Activated CD4-positive, alpha-beta memory T cell treated with anti-CD3 and anti-CD28 coated beads, Interleukin-2, amount 10 ng/mL, durations not matched to agents 7 days and 5 days (primary cell): ENCODE measurements around the gene HAO2. TPM values are rescaled to one million over a fixed set of nuclear protein-coding genes. Genes with fewer than 3 reads are reported as not detected.

Source experiments
- CTCF ChIA-PET: fragments of 350-600 bp; sonication (Branson Sonifier 250); formaldehyde crosslinking; loops from one replicate; lab custom pipeline; 2021; ENCODE audit warnings: antibody characterized with exemption, inconsistent platforms; lab: Charles Lee
- POLR2A ChIA-PET: fragments of 350-600 bp; sonication (Branson Sonifier 250); formaldehyde crosslinking; loops from one replicate; lab custom pipeline; 2021; ENCODE audit warnings: antibody characterized with exemption; lab: Charles Lee
- DNase-seq: peaks from one replicate; pipeline ENCODE4 v3.0.0-alpha.2; 2020
- H3K27ac Mint-ChIP-seq: one replicate; pipeline ENCODE4 v1.8.0; 2021; ENCODE audit warnings: mild to moderate bottlenecking, mixed read lengths
- H3K27me3 Mint-ChIP-seq: one replicate; pipeline ENCODE4 v1.8.0; 2021; ENCODE audit warnings: mixed read lengths
- H3K36me3 Mint-ChIP-seq: one replicate; pipeline ENCODE4 v1.8.0; 2021; ENCODE audit warnings: low read depth, mixed read lengths
- H3K4me1 Mint-ChIP-seq: one replicate; pipeline ENCODE4 v1.8.0; 2021; ENCODE audit warnings: mixed read lengths
- H3K4me3 Mint-ChIP-seq: one replicate; pipeline ENCODE4 v1.8.0; 2021; ENCODE audit warnings: mild to moderate bottlenecking, mixed read lengths
- H3K9me3 Mint-ChIP-seq: one replicate; pipeline ENCODE4 v1.8.0; 2021; ENCODE audit warnings: mixed read lengths
- total RNA-seq, 2 experiments: library from RNA; stranded (reverse); gene quantifications; one replicate each; pipeline ENCODE4 v1.2.3, GENCODE V29; 2021

HAO2 gene
- total RNA-seq, 2 experiments from 2014 or later = not detected

- no peaks in the 10 kb centered on the region for H3K36me3 Mint-ChIP-seq
These were observed 29.4 kb downstream of the HAO2 start for GRCh38 chr1:119397986-119398385.

DNA sequence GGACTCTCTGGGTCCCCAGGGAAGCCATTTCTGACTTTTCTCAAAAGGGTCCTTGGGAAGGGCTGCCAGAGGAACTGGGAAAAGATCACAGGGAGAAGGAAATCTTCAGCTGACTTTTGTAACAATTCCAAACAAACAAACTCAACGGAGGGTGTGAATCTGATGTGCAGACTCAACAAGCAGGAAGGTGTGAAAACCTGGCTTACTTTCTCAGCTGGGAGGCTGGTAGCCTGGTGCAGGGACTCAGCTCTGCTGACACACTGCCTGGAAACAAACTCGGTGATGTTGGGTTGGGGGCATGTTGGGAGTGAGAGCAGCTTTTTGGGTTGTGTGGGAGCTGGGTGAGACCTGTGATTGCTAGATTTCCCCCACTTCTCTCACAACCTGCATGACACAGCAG, 36.2 kb downstream of the HAO2 start:
- ChIA-PET POLR2A (no interaction called here), CTCF (no interaction called here)
- H3K4me1 Mint-ChIP-seq = no peaks in the 10 kb centered on the region
- no peaks in the 10 kb centered on the region for H3K36me3 Mint-ChIP-seq
- no peak overlapping the region for H3K27ac Mint-ChIP-seq
- no peaks in the 10 kb centered on the region for H3K9me3 Mint-ChIP-seq
- no peak overlapping the region for H3K4me3 Mint-ChIP-seq
- DNase-seq = no peak
- H3K27me3 Mint-ChIP-seq = peaks cover 2% of the 10 kb centered on the region

More at GRCh38 chr1:119397986-119398385, 29.4 kb downstream of the HAO2 start:
- Mint-ChIP-seq H3K27ac (no peak overlapping the region), H3K27me3 (peaks cover 1% of the 10 kb centered on the region), H3K9me3 (no peaks in the 10 kb centered on the region), H3K4me3 (no peak overlapping the region), H3K4me1 (no peaks in the 10 kb centered on the region)
- DNase-seq = no peak
- ChIA-PET CTCF (no interaction called here), POLR2A (no interaction called here)

DNA sequence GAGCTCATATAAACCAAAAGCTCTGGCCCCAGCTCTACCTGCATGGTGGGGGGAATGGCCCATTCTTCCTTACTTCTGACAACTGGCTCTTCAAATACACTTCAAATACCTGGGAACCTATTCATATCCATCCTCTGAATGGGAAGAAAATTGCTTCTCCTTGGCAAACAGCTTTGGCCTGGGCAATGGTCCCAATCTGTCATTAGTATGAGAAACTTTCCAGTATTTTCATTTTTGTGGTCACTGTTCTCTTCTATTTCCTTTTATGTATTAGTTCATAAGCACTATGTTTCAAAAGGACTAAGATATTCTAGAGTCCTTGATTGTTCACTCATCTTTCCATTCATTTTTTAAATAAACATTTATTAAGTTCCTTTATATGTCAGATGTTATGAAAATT, 41.1 kb downstream of the HAO2 start:
- DNase-seq = no peak
- no peaks in the 10 kb centered on the region for H3K36me3 Mint-ChIP-seq
- no peaks in the 10 kb centered on the region for H3K4me1 Mint-ChIP-seq
- POLR2A ChIA-PET = no interaction called here
- CTCF ChIA-PET = no interaction called here
- no peak overlapping the region for H3K27ac Mint-ChIP-seq
- H3K27me3 Mint-ChIP-seq = peaks cover 4% of the 10 kb centered on the region
- H3K4me3 Mint-ChIP-seq = no peak overlapping the region
- no peaks in the 10 kb centered on the region for H3K9me3 Mint-ChIP-seq

GRCh38 chr1:119410961-119411360, 42.4 kb downstream of the HAO2 start:
- no peaks in the 10 kb centered on the region for H3K9me3 Mint-ChIP-seq
- no peak for DNase-seq
- no peak overlapping the region for H3K27ac Mint-ChIP-seq
- H3K4me3 Mint-ChIP-seq = no peak overlapping the region
- CTCF ChIA-PET = no interaction called here
- no peaks in the 10 kb centered on the region for H3K36me3 Mint-ChIP-seq
- H3K27me3 Mint-ChIP-seq = peaks cover 4% of the 10 kb centered on the region
- POLR2A ChIA-PET = no interaction called here
- no peaks in the 10 kb centered on the region for H3K4me1 Mint-ChIP-seq

- ChIA-PET POLR2A (no interaction called here), CTCF (no interaction called here)
- H3K9me3 Mint-ChIP-seq = no peaks in the 10 kb centered on the region
- no peak within 1 kb of the TSS for H3K27ac Mint-ChIP-seq
- peaks cover 2% of the 10 kb centered on the region for H3K27me3 Mint-ChIP-seq
- H3K36me3 Mint-ChIP-seq = no peaks in the 10 kb centered on the region
- no peak for DNase-seq
- H3K4me3 Mint-ChIP-seq = no peak within 1 kb of the TSS
- no peaks in the 10 kb centered on the region for H3K4me1 Mint-ChIP-seq
These were observed 46.4 kb downstream of the HAO2 start, which contains the start of gene HSD3B2 for GRCh38 chr1:119414950-119415349. HSD3B2 (plus strand) TSS chr1:119415150; CDS start chr1:119415420, 270 bp downstream.

- Mint-ChIP-seq H3K36me3 (no peaks in the 10 kb centered on the region), H3K4me1 (no peaks in the 10 kb centered on the region), H3K4me3 (no peak overlapping the region), H3K27me3 (no peaks in the 10 kb centered on the region), H3K27ac (no peak overlapping the region), H3K9me3 (no peaks in the 10 kb centered on the region)
- DNase-seq = no peak
- ChIA-PET POLR2A (no interaction called here), CTCF (no interaction called here)
These were observed 47.5 kb downstream of the HAO2 start for GRCh38 chr1:119416006-119416640.

DNA sequence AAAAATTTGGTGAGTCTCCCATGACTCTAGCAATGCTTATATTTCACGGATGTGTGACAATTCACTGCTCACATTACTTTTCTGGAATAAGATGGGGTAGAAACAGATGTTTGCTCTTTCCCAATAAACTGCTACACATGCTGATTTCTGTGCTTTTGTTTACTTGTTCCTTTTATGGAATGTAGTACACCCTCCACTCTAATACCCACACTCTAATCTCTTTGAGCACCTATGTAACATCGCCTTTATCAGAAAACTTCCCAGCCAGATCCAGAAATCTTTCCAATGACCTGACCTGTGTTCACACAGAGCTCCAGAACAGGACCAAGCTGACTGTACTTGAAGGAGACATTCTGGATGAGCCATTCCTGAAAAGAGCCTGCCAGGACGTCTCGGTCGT, 50.5 kb downstream of the HAO2 start:
- Mint-ChIP-seq H3K9me3 (no peaks in the 10 kb centered on the region), H3K27ac (no peak overlapping the region), H3K4me3 (no peak overlapping the region), H3K4me1 (no peaks in the 10 kb centered on the region), H3K36me3 (no peaks in the 10 kb centered on the region), H3K27me3 (no peaks in the 10 kb centered on the region)
- no peak for DNase-seq
- CTCF ChIA-PET = no interaction called here
- POLR2A ChIA-PET = no interaction called here

DNA sequence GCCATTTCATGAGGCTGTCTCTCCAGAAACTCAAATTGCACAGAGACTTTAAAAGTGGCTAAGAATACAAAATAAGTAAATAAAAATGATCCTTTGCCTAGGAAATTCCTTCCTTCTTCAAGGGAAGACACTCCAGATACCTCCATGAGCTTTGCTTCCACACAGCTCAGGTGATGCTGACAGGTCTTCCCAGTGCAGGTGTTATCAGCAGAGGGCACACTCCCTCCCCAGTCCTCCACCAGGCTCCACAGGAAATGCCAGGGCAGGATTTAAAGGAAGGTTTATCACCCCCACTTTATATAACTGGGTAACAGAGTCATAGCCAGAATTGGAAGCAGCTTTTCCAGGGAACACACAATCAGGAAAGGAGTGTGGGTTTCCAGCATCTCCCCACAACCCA, 52.1 kb downstream of the HAO2 start:
- no peaks in the 10 kb centered on the region for H3K9me3 Mint-ChIP-seq
- no peaks in the 10 kb centered on the region for H3K36me3 Mint-ChIP-seq
- CTCF ChIA-PET = no interaction called here
- H3K27me3 Mint-ChIP-seq = no peaks in the 10 kb centered on the region
- DNase-seq = no peak
- no peak overlapping the region for H3K27ac Mint-ChIP-seq
- no peaks in the 10 kb centered on the region for H3K4me1 Mint-ChIP-seq
- H3K4me3 Mint-ChIP-seq = no peak overlapping the region
- POLR2A ChIA-PET = no interaction called here

GRCh38 chr1:119422631-119423030, 54.0 kb downstream of the HAO2 start:
- POLR2A ChIA-PET = no interaction called here
- Mint-ChIP-seq H3K27me3 (no peaks in the 10 kb centered on the region), H3K4me3 (no peak overlapping the region), H3K36me3 (no peaks in the 10 kb centered on the region), H3K4me1 (no peaks in the 10 kb centered on the region), H3K9me3 (no peaks in the 10 kb centered on the region), H3K27ac (no peak overlapping the region)
- CTCF ChIA-PET = no interaction called here
- DNase-seq = no peak

GRCh38 chr1:119428991-119429390, 60.4 kb downstream of the HAO2 start:
- DNase-seq = no peak
- POLR2A ChIA-PET = no interaction called here

GRCh38 chr1:119429687-119430086, 61.1 kb downstream of the HAO2 start:
- DNase-seq = no peak
- POLR2A ChIA-PET = no interaction called here
- CTCF ChIA-PET = no interaction called here
- H3K36me3 Mint-ChIP-seq = no peaks in the 10 kb centered on the region
- H3K4me1 Mint-ChIP-seq = no peaks in the 10 kb centered on the region
- H3K4me3 Mint-ChIP-seq = no peak overlapping the region
- H3K27ac Mint-ChIP-seq = no peak overlapping the region
- no peaks in the 10 kb centered on the region for H3K9me3 Mint-ChIP-seq
- peaks cover 6% of the 10 kb centered on the region for H3K27me3 Mint-ChIP-seq

More at GRCh38 chr1:119428991-119429390, 60.4 kb downstream of the HAO2 start:
- Mint-ChIP-seq H3K4me1 (no peaks in the 10 kb centered on the region), H3K27ac (no peak overlapping the region), H3K9me3 (no peaks in the 10 kb centered on the region), H3K4me3 (no peak overlapping the region), H3K27me3 (peaks cover 6% of the 10 kb centered on the region), H3K36me3 (no peaks in the 10 kb centered on the region)
- CTCF ChIA-PET = no interaction called here

DNA sequence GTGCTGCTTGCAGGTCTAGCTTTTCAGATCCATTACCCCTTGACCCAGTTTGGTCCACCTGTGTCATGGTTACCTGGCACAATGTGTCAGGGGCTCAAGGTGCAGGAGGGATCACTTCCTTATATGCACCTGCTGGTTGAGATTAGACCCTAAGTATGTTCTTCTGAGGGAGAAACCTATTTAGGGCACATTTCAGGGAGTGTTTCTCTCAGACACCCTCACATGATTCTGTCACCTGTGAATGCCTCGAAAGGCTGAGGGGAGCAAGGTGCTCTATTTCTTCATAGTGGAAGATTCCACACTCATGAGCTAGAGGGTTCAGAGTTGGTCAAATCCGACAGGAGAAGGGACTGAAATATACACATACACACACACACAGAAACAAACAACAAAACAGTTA, 61.9 kb downstream of the HAO2 start:
- no peak overlapping the region for H3K4me3 Mint-ChIP-seq
- H3K36me3 Mint-ChIP-seq = no peaks in the 10 kb centered on the region
- ChIA-PET CTCF (interaction anchor here (0.6 kb wide), 1 partner anchor 1433 kb away, joined by 4 read pairs; no protein-coding TSS in a partner anchor), POLR2A (no interaction called here)
- H3K9me3 Mint-ChIP-seq = no peaks in the 10 kb centered on the region
- no peak overlapping the region for H3K27ac Mint-ChIP-seq
- H3K4me1 Mint-ChIP-seq = no peaks in the 10 kb centered on the region
- peaks cover 6% of the 10 kb centered on the region for H3K27me3 Mint-ChIP-seq
- DNase-seq = no peak

DNA sequence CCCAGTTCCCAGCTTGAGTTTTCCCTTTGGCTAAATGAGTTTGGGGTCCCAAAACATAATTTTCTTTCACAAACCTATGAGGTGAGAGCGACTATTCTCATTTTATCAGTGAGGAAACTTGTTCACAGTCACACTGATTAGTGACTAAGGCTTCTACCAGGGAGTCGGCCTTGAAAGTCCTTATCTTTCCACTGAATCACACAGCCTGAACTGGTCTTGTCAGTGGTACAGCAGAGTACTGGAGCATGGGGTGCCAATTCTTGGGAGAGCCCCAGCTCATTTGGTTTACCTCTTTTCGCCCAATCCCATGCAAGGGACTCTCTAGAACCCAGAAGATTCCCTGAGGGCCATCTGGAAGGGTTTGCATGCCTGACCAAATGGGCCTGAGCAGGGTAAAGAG, 63.3 kb downstream of the HAO2 start:
- POLR2A ChIA-PET = no interaction called here
- H3K27ac Mint-ChIP-seq = no peak overlapping the region
- H3K4me1 Mint-ChIP-seq = no peaks in the 10 kb centered on the region
- H3K9me3 Mint-ChIP-seq = no peaks in the 10 kb centered on the region
- no peak for DNase-seq
- CTCF ChIA-PET = no interaction called here
- H3K4me3 Mint-ChIP-seq = no peak overlapping the region
- H3K27me3 Mint-ChIP-seq = peaks cover 6% of the 10 kb centered on the region
- no peaks in the 10 kb centered on the region for H3K36me3 Mint-ChIP-seq

- no peaks in the 10 kb centered on the region for H3K9me3 Mint-ChIP-seq
- ChIA-PET POLR2A (no interaction called here), CTCF (no interaction called here)
- H3K27ac Mint-ChIP-seq = no peak overlapping the region
- no peaks in the 10 kb centered on the region for H3K36me3 Mint-ChIP-seq
- no peaks in the 10 kb centered on the region for H3K4me1 Mint-ChIP-seq
- H3K4me3 Mint-ChIP-seq = no peak overlapping the region
- DNase-seq = no peak
- H3K27me3 Mint-ChIP-seq = peaks cover 6% of the 10 kb centered on the region
These were observed 66.5 kb downstream of the HAO2 start for GRCh38 chr1:119435052-119435451.
